22Rv1 (cell line): ENCODE data around the gene SLC24A4.

Source experiments
- CTCF ChIP-seq: fragments of 450-650 bp; IDR thresholded peaks from 2 replicates; pipeline ENCODE4 v1.5.1; 2017; ENCODE audit warnings: mild to moderate bottlenecking
- ZFX ChIP-seq: fragments of 450-650 bp; IDR thresholded peaks from 2 replicates; pipeline ENCODE4 v1.6.1; 2017; ENCODE audit warnings: antibody characterized with exemption, borderline replicate concordance

GRCh38 chr14:92387578-92387977 is 64.6 kb downstream of the SLC24A4 start:
- TF ChIP-seq CTCF (no peak), ZFX (no peak)
